B cell (primary cell): ENCODE measurements around the gene ALOX5AP.

Experiments used
- CTCF ChIP-seq: fragments of 200-600 bp; IDR thresholded peaks from one replicate; pipeline ENCODE4 v1.8.0; 2022; ENCODE audit warnings: antibody characterized with exemption, mild to moderate bottlenecking
- EZH2 ChIP-seq: IDR thresholded peaks from 2 replicates; pipeline ENCODE4 v1.6.1; 2012; ENCODE audit warnings: borderline replicate concordance, low read depth, mild to moderate bottlenecking, moderate library complexity, low read length; ENCODE audit not compliant: insufficient read depth, poor library complexity, severe bottlenecking

GRCh38 chr13:30755678-30756077 is 20.3 kb downstream of the ALOX5AP start:
- TF ChIP-seq CTCF: no peak
- TF ChIP-seq EZH2: no peak
